DOHH2 (cell line): ENCODE data around the gene MACF1.

Experiments used
- H3F3A ChIP-seq: fragments of 200-600 bp; sonication (generic), shearing (Covaris generic); 2 replicates; pipeline ENCODE4 v1.6.0; 2016; ENCODE audit warnings: antibody characterized with exemption, mild to moderate bottlenecking; ENCODE audit not compliant: control insufficient read depth, insufficient read depth
- H3K27ac ChIP-seq: fragments of 200-600 bp; sonication (generic); 2 replicates; pipeline ENCODE4 v1.5.1; 2014; ENCODE audit warnings: low read depth, mild to moderate bottlenecking, low read length, moderate library complexity
- H3K27me3 ChIP-seq: fragments of 200-600 bp; sonication (generic); 2 replicates; pipeline ENCODE4 v1.6.1; 2014; ENCODE audit warnings: mild to moderate bottlenecking, low read length, mixed read lengths; ENCODE audit not compliant: control insufficient read depth
- H3K36me3 ChIP-seq: fragments of 200-600 bp; sonication (generic); 2 replicates; pipeline ENCODE4 v1.6.1; 2014; ENCODE audit warnings: mild to moderate bottlenecking, low read length, moderate library complexity, mixed read lengths; ENCODE audit not compliant: control insufficient read depth
- H3K4me1 ChIP-seq: fragments of 200-600 bp; sonication (generic); 2 replicates; pipeline ENCODE4 v1.6.1; 2014; ENCODE audit warnings: mild to moderate bottlenecking, low read length, mixed read lengths; ENCODE audit not compliant: control insufficient read depth
- H3K4me2 ChIP-seq: fragments of 200-600 bp; sonication (generic); 2 replicates; pipeline ENCODE4 v1.6.0; 2014; ENCODE audit warnings: mild to moderate bottlenecking, low read length, moderate library complexity
- H3K4me3 ChIP-seq: fragments of 200-600 bp; sonication (generic); 2 replicates; pipeline ENCODE4 v1.5.1; 2014; ENCODE audit warnings: mild to moderate bottlenecking, low read length, mixed read lengths
- H3K79me2 ChIP-seq: fragments of 200-600 bp; sonication (generic); 2 replicates; pipeline ENCODE4 v1.6.1; 2014; ENCODE audit warnings: mild to moderate bottlenecking, low read length, mixed read lengths; ENCODE audit not compliant: control insufficient read depth
- H3K9me2 ChIP-seq: fragments of 200-600 bp; sonication (generic); replicated peaks from 2 replicates; pipeline ENCODE4 v1.6.1; 2014; ENCODE audit warnings: mild to moderate bottlenecking, low read length, mixed read lengths; ENCODE audit not compliant: control insufficient read depth
- H3K9me3 ChIP-seq: fragments of 200-600 bp; sonication (generic); 2 replicates; pipeline ENCODE4 v1.6.1; 2014; ENCODE audit warnings: antibody characterized with exemption, low read length, mixed read lengths; ENCODE audit not compliant: control insufficient read depth, insufficient read depth
- H4K20me1 ChIP-seq: fragments of 200-600 bp; sonication (generic); 2 replicates; pipeline ENCODE4 v1.6.0; 2014; ENCODE audit warnings: low read depth, mild to moderate bottlenecking, antibody characterized with exemption, low read length, moderate library complexity; ENCODE audit not compliant: control insufficient read depth, insufficient read depth
- EZH2phosphoT487 ChIP-seq: fragments of 200-600 bp; sonication (generic); IDR thresholded peaks from 2 replicates; pipeline ENCODE4 v1.6.1; 2017; ENCODE audit warnings: borderline replicate concordance, mild to moderate bottlenecking, antibody characterized with exemption, low read length, moderate library complexity, mixed read lengths
- TF ChIP-seq, protein P1 (sequence below): fragments of 200-600 bp; sonication (generic); IDR thresholded peaks from one replicate; pipeline ENCODE4 v1.5.1; 2014; ENCODE audit warnings: antibody characterized with exemption, mild to moderate bottlenecking, low read depth, low read length; ENCODE audit not compliant: poor library complexity, severe bottlenecking

Gene MACF1

DNA sequence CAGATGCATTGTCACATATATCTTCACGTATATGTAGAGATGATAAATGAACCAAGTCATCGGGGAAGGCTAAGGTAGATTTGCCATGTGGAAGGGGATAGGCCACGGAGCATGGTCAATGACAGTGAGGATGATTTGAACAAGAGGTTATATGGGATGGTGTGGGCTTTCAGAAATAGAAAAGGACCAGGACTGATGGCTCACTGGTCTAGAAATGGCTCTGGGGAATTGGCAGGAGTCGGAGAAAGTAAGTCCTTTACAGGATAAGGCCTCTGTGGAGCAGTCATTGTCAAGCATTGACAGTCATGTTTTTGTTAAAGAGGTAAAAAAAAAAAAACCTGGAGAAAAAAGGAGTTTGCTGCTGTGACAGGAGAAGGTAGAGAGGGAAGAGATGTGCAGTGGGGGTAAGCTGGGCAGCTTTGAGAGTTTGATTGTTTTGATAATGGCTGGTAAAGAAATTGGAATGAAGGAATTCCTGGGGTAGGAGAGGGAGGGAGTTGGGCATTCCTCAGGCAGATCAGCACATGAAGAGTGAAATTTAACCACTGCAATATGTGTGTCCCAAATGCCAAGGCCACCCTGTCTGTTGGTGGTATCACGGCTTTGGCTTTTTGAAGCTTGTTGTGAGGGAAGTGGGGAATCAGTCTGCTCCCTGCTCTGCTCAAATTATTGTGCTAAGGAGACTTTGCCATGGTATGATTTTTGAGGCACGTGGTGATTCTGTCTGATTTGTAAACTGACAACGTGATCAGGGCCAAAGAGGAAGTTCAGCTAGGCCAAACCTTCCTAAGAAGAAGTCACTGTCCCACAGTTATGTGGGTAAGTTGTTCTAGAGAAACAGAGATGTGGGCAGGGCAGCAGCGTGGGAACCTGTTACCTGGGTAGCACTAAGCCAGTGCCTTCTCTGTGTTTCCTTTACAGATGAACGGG, 26.0 kb downstream of the MACF1 start:
- Histone ChIP-seq H3K4me2 (no peak overlapping the region), H3K27me3 (no peaks in the 10 kb centered on the region), H3F3A (no peaks in the 10 kb centered on the region), H3K9me3 (no peaks in the 10 kb centered on the region), H3K36me3 (peaks cover 8% of the 10 kb centered on the region), H3K79me2 (peaks cover 9% of the 10 kb centered on the region), H3K4me1 (peaks cover 10% of the 10 kb centered on the region), H4K20me1 (no peaks in the 10 kb centered on the region), H3K27ac (no peak overlapping the region), H3K4me3 (no peak overlapping the region), H3K9me2 (no peaks in the 10 kb centered on the region)
- TF ChIP-seq EZH2phosphoT487: no peak
- TF ChIP-seq, protein P1, sequence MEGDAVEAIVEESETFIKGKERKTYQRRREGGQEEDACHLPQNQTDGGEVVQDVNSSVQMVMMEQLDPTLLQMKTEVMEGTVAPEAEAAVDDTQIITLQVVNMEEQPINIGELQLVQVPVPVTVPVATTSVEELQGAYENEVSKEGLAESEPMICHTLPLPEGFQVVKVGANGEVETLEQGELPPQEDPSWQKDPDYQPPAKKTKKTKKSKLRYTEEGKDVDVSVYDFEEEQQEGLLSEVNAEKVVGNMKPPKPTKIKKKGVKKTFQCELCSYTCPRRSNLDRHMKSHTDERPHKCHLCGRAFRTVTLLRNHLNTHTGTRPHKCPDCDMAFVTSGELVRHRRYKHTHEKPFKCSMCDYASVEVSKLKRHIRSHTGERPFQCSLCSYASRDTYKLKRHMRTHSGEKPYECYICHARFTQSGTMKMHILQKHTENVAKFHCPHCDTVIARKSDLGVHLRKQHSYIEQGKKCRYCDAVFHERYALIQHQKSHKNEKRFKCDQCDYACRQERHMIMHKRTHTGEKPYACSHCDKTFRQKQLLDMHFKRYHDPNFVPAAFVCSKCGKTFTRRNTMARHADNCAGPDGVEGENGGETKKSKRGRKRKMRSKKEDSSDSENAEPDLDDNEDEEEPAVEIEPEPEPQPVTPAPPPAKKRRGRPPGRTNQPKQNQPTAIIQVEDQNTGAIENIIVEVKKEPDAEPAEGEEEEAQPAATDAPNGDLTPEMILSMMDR: no peak

DNA sequence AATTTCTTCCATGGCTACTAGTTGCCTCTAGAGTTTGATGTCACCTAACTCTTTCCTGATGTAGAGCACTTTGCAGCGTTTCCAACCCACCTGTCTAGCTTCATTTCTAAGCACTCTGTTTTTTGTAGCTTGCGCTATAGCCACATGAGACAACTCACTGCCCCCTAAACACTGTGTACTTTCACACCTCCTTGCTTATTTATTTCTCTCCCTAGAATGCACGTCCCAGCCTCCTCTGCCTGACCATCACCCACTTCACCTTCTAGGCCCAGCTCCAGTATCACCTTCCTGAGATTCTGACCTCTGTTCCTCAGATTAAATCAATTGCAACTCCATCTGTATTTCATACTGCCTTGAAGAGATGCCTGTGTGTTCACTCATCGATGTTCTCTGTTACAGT, 32.5 kb downstream of the MACF1 start:
- Histone ChIP-seq H3K27ac (no peak overlapping the region), H3K79me2 (no peaks in the 10 kb centered on the region), H3K4me2 (no peak overlapping the region), H3K36me3 (peaks cover 5% of the 10 kb centered on the region; the same call in 1 of the 2 replicates), H3K27me3 (no peaks in the 10 kb centered on the region), H3K4me1 (no peaks in the 10 kb centered on the region), H3K4me3 (no peak overlapping the region), H3F3A (no peaks in the 10 kb centered on the region), H4K20me1 (no peaks in the 10 kb centered on the region), H3K9me3 (no peaks in the 10 kb centered on the region), H3K9me2 (no peaks in the 10 kb centered on the region)
- TF ChIP-seq, protein P1: no peak
- no peak for TF ChIP-seq EZH2phosphoT487

DNA sequence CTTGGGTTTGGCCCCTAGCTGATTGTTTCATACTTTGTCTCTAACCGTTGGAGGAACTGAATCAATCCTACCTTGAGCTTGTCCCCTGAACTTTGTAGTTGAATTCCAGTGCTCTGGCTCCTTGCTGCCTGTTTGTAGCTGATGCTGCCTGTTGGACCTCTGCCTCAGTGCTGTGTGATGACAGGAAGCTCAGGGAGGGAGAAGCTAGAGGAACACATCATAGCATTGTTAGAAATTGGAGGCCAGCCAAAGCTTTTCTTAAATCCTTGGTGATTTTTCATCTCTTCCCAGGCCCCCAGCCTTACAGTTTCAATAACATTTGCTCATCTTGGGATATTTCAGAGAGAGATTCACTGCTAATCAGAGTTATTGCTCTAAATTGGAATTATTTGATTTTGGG, 34.0 kb downstream of the MACF1 start:
- Histone ChIP-seq H3K27ac (no peak overlapping the region), H3F3A (no peaks in the 10 kb centered on the region), H4K20me1 (no peaks in the 10 kb centered on the region), H3K4me1 (no peaks in the 10 kb centered on the region), H3K9me3 (no peaks in the 10 kb centered on the region), H3K36me3 (no peaks in the 10 kb centered on the region; the same call in 1 of the 2 replicates), H3K27me3 (no peaks in the 10 kb centered on the region), H3K9me2 (no peaks in the 10 kb centered on the region), H3K79me2 (no peaks in the 10 kb centered on the region), H3K4me3 (no peak overlapping the region), H3K4me2 (no peak overlapping the region)
- TF ChIP-seq, protein P1: no peak
- TF ChIP-seq EZH2phosphoT487: no peak
